Stimulated activated naive CD8-positive, alpha-beta T cell treated with anti-CD3 and anti-CD28 coated beads, Interleukin-15, Interleukin-2, amounts not matched to agents 100 ng/mL and 50 ng/mL, for 24 hours (primary cell): ENCODE results near the gene ADAM15.

Source experiments
- H3K27ac Mint-ChIP-seq: one replicate; pipeline ENCODE4 v1.8.0; 2021; ENCODE audit warnings: mild to moderate bottlenecking, mixed read lengths
- H3K27me3 Mint-ChIP-seq: one replicate; pipeline ENCODE4 v1.8.0; 2021; ENCODE audit warnings: mixed read lengths
- H3K36me3 Mint-ChIP-seq: one replicate; pipeline ENCODE4 v1.8.0; 2021; ENCODE audit warnings: low read depth, mixed read lengths
- H3K4me1 Mint-ChIP-seq: one replicate; pipeline ENCODE4 v1.8.0; 2021; ENCODE audit warnings: low read depth, mixed read lengths
- H3K4me3 Mint-ChIP-seq: one replicate; pipeline ENCODE4 v1.8.0; 2021; ENCODE audit warnings: mild to moderate bottlenecking, mixed read lengths
- H3K9me3 Mint-ChIP-seq: one replicate; pipeline ENCODE4 v1.8.0; 2021; ENCODE audit warnings: mixed read lengths

ADAM15 gene

GRCh38 chr1:155049651-155050559 is 1.2 kb upstream of the ADAM15 start:
- peaks cover 34% of the 10 kb centered on the region for H3K4me1 Mint-ChIP-seq
- no peaks in the 10 kb centered on the region for H3K9me3 Mint-ChIP-seq
- peak overlapping the region; percentile 84 for H3K4me3 Mint-ChIP-seq
- H3K27me3 Mint-ChIP-seq = no peaks in the 10 kb centered on the region
- no peaks in the 10 kb centered on the region for H3K36me3 Mint-ChIP-seq
- H3K27ac Mint-ChIP-seq = peak overlapping the region; percentile 49

- Mint-ChIP-seq H3K36me3 (peaks cover under 1% of the 10 kb centered on the region), H3K4me3 (peak overlapping the region; percentile 85), H3K27me3 (no peaks in the 10 kb centered on the region), H3K4me1 (peaks cover 31% of the 10 kb centered on the region), H3K27ac (no peak overlapping the region), H3K9me3 (no peaks in the 10 kb centered on the region)
Observed at GRCh38 chr1:155051342-155051776, 243 bp downstream of the ADAM15 start.

- no peaks in the 10 kb centered on the region for H3K27me3 Mint-ChIP-seq
- peaks cover 31% of the 10 kb centered on the region for H3K4me1 Mint-ChIP-seq
- H3K9me3 Mint-ChIP-seq = no peaks in the 10 kb centered on the region
- H3K4me3 Mint-ChIP-seq = peak overlapping the region; percentile 85
- peaks cover 5% of the 10 kb centered on the region for H3K36me3 Mint-ChIP-seq
- H3K27ac Mint-ChIP-seq = peak overlapping the region; percentile 67
Observed at GRCh38 chr1:155051777-155052398, 772 bp downstream of the ADAM15 start.

- peak overlapping the region; percentile 85 for H3K4me3 Mint-ChIP-seq
- H3K27me3 Mint-ChIP-seq = no peaks in the 10 kb centered on the region
- H3K4me1 Mint-ChIP-seq = peaks cover 31% of the 10 kb centered on the region
- no peaks in the 10 kb centered on the region for H3K9me3 Mint-ChIP-seq
- H3K27ac Mint-ChIP-seq = peak overlapping the region; percentile 67
- H3K36me3 Mint-ChIP-seq = peaks cover 5% of the 10 kb centered on the region
Observed at GRCh38 chr1:155052439-155053395, 1.6 kb downstream of the ADAM15 start.

GRCh38 chr1:155053531-155054105 is 2.5 kb downstream of the ADAM15 start:
- Mint-ChIP-seq H3K4me1 (peaks cover 31% of the 10 kb centered on the region), H3K4me3 (no peak overlapping the region), H3K36me3 (peaks cover 11% of the 10 kb centered on the region), H3K9me3 (no peaks in the 10 kb centered on the region), H3K27ac (no peak overlapping the region), H3K27me3 (no peaks in the 10 kb centered on the region)

- Mint-ChIP-seq H3K27me3 (no peaks in the 10 kb centered on the region), H3K4me1 (peaks cover 19% of the 10 kb centered on the region), H3K9me3 (no peaks in the 10 kb centered on the region), H3K4me3 (no peak overlapping the region), H3K36me3 (peaks cover 18% of the 10 kb centered on the region), H3K27ac (no peak overlapping the region)
Observed at GRCh38 chr1:155057104-155057503, 6.0 kb downstream of the ADAM15 start.

- Mint-ChIP-seq H3K9me3 (no peaks in the 10 kb centered on the region), H3K4me1 (peaks cover 18% of the 10 kb centered on the region), H3K36me3 (peaks cover 18% of the 10 kb centered on the region), H3K27ac (no peak overlapping the region), H3K4me3 (no peak overlapping the region), H3K27me3 (no peaks in the 10 kb centered on the region)
Observed at GRCh38 chr1:155057788-155058211, 6.7 kb downstream of the ADAM15 start.

GRCh38 chr1:155060736-155061135 is 9.6 kb downstream of the ADAM15 start:
- Mint-ChIP-seq H3K27ac (no peak overlapping the region), H3K36me3 (peaks cover 18% of the 10 kb centered on the region), H3K27me3 (no peaks in the 10 kb centered on the region)

GRCh38 chr1:155061381-155062150 is 10.4 kb downstream of the ADAM15 start:
- Mint-ChIP-seq H3K4me3 (no peak overlapping the region), H3K4me1 (peaks cover 30% of the 10 kb centered on the region), H3K27ac (no peak overlapping the region), H3K27me3 (no peaks in the 10 kb centered on the region), H3K36me3 (peaks cover 15% of the 10 kb centered on the region), H3K9me3 (no peaks in the 10 kb centered on the region)

More at GRCh38 chr1:155060736-155061135, 9.6 kb downstream of the ADAM15 start:
- Mint-ChIP-seq H3K4me3 (no peak overlapping the region), H3K4me1 (peaks cover 30% of the 10 kb centered on the region), H3K9me3 (no peaks in the 10 kb centered on the region)

GRCh38 chr1:155062151-155062686 is 11.1 kb downstream of the ADAM15 start:
- Mint-ChIP-seq H3K36me3 (peaks cover 13% of the 10 kb centered on the region), H3K9me3 (no peaks in the 10 kb centered on the region), H3K27ac (no peak overlapping the region), H3K4me3 (no peak overlapping the region), H3K4me1 (peaks cover 30% of the 10 kb centered on the region), H3K27me3 (no peaks in the 10 kb centered on the region)

GRCh38 chr1:155062702-155063411 is 11.7 kb downstream of the ADAM15 start:
- Mint-ChIP-seq H3K9me3 (no peaks in the 10 kb centered on the region), H3K4me1 (peaks cover 30% of the 10 kb centered on the region), H3K27ac (peak overlapping the region; percentile 32), H3K36me3 (peaks cover 13% of the 10 kb centered on the region), H3K4me3 (peak overlapping the region; percentile 77), H3K27me3 (no peaks in the 10 kb centered on the region)

GRCh38 chr1:155063550-155064110 is 12.5 kb downstream of the ADAM15 start, which contains the start of gene EFNA4:
Gene EFNA4, plus strand, starts transcription at chr1:155063740. Its CDS starts 84 bp downstream, at chr1:155063824.
- Mint-ChIP-seq H3K27ac (peak within 1 kb of the TSS; percentile 32), H3K4me3 (peak within 1 kb of the TSS; percentile 79), H3K36me3 (peaks cover 7% of the 10 kb centered on the region), H3K4me1 (peaks cover 30% of the 10 kb centered on the region), H3K9me3 (no peaks in the 10 kb centered on the region), H3K27me3 (no peaks in the 10 kb centered on the region)
